H9 (cell line): ENCODE results near the gene KLHL22. TPM values are rescaled to one million over a fixed set of nuclear protein-coding genes. Genes with fewer than 3 reads are reported as not detected.

Source experiments
- DNase-seq: peaks from one replicate; pipeline ENCODE4 v3.0.0-alpha.2; 2017
- H2AFZ ChIP-seq: one replicate; pipeline ENCODE4 v1.6.1; 2013; ENCODE audit warnings: mild to moderate bottlenecking, low read length, control low read depth, moderate library complexity
- H2AK5ac ChIP-seq: 2 replicates; pipeline ENCODE4 v1.6.1; 2013; ENCODE audit warnings: low read length, control low read depth, mixed read lengths; ENCODE audit not compliant: insufficient read length
- H2BK120ac ChIP-seq: one replicate; pipeline ENCODE4 v1.6.1; 2013; ENCODE audit warnings: low read depth, mild to moderate bottlenecking, low read length, control low read depth, inconsistent platforms; ENCODE audit not compliant: poor library complexity, severe bottlenecking
- H2BK12ac ChIP-seq: 2 replicates; pipeline ENCODE4 v1.6.1; 2013; ENCODE audit warnings: low read length, control low read depth, mixed read lengths, low read depth; ENCODE audit not compliant: insufficient read length
- H2BK15ac ChIP-seq: 2 replicates; pipeline ENCODE4 v1.6.1; 2013; ENCODE audit warnings: low read depth, low read length, control low read depth
- H2BK20ac ChIP-seq: one replicate; pipeline ENCODE4 v1.6.1; 2013; ENCODE audit warnings: low read depth, mild to moderate bottlenecking, low read length, control low read depth, inconsistent platforms; ENCODE audit not compliant: poor library complexity, severe bottlenecking
- H2BK5ac ChIP-seq: 2 replicates; pipeline ENCODE4 v1.6.1; 2013; ENCODE audit warnings: low read length, control low read depth, mixed read lengths; ENCODE audit not compliant: insufficient read length
- H3K14ac ChIP-seq: 2 replicates; pipeline ENCODE4 v1.6.1; 2013; ENCODE audit warnings: low read length, control low read depth; ENCODE audit not compliant: insufficient read depth
- H3K18ac ChIP-seq: 2 replicates; pipeline ENCODE4 v1.6.1; 2013; ENCODE audit warnings: low read depth, mild to moderate bottlenecking, mixed read lengths, low read length, control low read depth; ENCODE audit not compliant: insufficient read length
- H3K23ac ChIP-seq: 2 replicates; pipeline ENCODE4 v1.6.1; 2013; ENCODE audit warnings: low read length, control low read depth, mixed read lengths, low read depth; ENCODE audit not compliant: insufficient read length
- H3K23me2 ChIP-seq: 2 replicates; pipeline ENCODE4 v1.6.1; 2013; ENCODE audit warnings: low read depth, mild to moderate bottlenecking, mixed read lengths, low read length, control low read depth; ENCODE audit not compliant: insufficient read length, poor library complexity, severe bottlenecking
- H3K27ac ChIP-seq: 2 replicates; pipeline ENCODE4 v1.5.1; 2013; ENCODE audit warnings: low read length, control low read depth, mixed read lengths, low read depth; ENCODE audit not compliant: insufficient read length
- H3K27me3 ChIP-seq: 2 replicates; pipeline ENCODE4 v1.6.1; 2013; ENCODE audit warnings: low read length, control low read depth, inconsistent platforms; ENCODE audit not compliant: insufficient read depth
- H3K4ac ChIP-seq: 2 replicates; pipeline ENCODE4 v1.6.1; 2013; ENCODE audit warnings: low read depth, mild to moderate bottlenecking, control low read depth, inconsistent platforms, low read length, moderate library complexity
- H3K4me1 ChIP-seq: 2 replicates; pipeline ENCODE4 v1.6.1; 2013; ENCODE audit warnings: low read length, control low read depth, inconsistent platforms; ENCODE audit not compliant: insufficient read depth
- H3K4me2 ChIP-seq: 2 replicates; pipeline ENCODE4 v1.6.1; 2013; ENCODE audit warnings: low read length, control low read depth, mixed read lengths; ENCODE audit not compliant: insufficient read length, insufficient read depth
- H3K56ac ChIP-seq: 2 replicates; pipeline ENCODE4 v1.6.1; 2013; ENCODE audit warnings: low read depth, mild to moderate bottlenecking, mixed read lengths, low read length, control low read depth; ENCODE audit not compliant: insufficient read length
- H3K79me1 ChIP-seq: 2 replicates; pipeline ENCODE4 v1.6.1; 2013; ENCODE audit warnings: low read depth, mild to moderate bottlenecking, moderate library complexity, low read length, control low read depth, inconsistent platforms; ENCODE audit not compliant: insufficient read depth, poor library complexity, severe bottlenecking
- H3K79me2 ChIP-seq: 2 replicates; pipeline ENCODE4 v1.6.1; 2013; ENCODE audit warnings: low read length, control low read depth, inconsistent platforms; ENCODE audit not compliant: insufficient read depth
- H3K9ac ChIP-seq: 2 replicates; pipeline ENCODE4 v1.6.1; 2013; ENCODE audit warnings: low read length, control low read depth, mixed read lengths; ENCODE audit not compliant: insufficient read length; ENCODE audit errors: extremely low read depth
- H3K9me3 ChIP-seq: one replicate; pipeline ENCODE4 v1.6.1; 2013; ENCODE audit warnings: low read depth, low read length, inconsistent platforms; ENCODE audit not compliant: control insufficient read depth
- H3T11ph ChIP-seq: one replicate; pipeline ENCODE4 v1.6.1; 2013; ENCODE audit warnings: mild to moderate bottlenecking, low read length, control low read depth, inconsistent platforms
- H4K20me1 ChIP-seq: one replicate; pipeline ENCODE4 v1.6.1; 2013; ENCODE audit not compliant: control insufficient read depth, insufficient read length, insufficient read depth
- H4K5ac ChIP-seq: 2 replicates; pipeline ENCODE4 v1.6.1; 2013; ENCODE audit warnings: low read depth, mild to moderate bottlenecking, mixed read lengths, low read length, control low read depth; ENCODE audit not compliant: insufficient read length
- H4K8ac ChIP-seq: replicated peaks from 2 replicates; pipeline ENCODE4 v1.6.1; 2013; ENCODE audit warnings: low read length, control low read depth, mixed read lengths, low read depth; ENCODE audit not compliant: insufficient read length
- H4K91ac ChIP-seq: 2 replicates; pipeline ENCODE4 v1.6.1; 2013; ENCODE audit warnings: low read depth, mild to moderate bottlenecking, moderate library complexity, mixed read lengths, low read length, control low read depth; ENCODE audit not compliant: insufficient read length
- H3K27ac Mint-ChIP-seq, 3 experiments: 2 replicates in 2 of 3; 3 replicates in 1 of 3; pipeline ENCODE4 v1.8.0; 2020 to 2021; ENCODE audit warnings: mixed read lengths in 3 of 3, mild to moderate bottlenecking in 1 of 3, moderate library complexity in 1 of 3
- H3K27me3 Mint-ChIP-seq: 2 replicates; pipeline ENCODE4 v1.8.0; 2021; ENCODE audit warnings: low read depth, mild to moderate bottlenecking, moderate library complexity, mixed read lengths
- H3K36me3 Mint-ChIP-seq, 3 experiments: 2 replicates in 2 of 3; 3 replicates in 1 of 3; pipeline ENCODE4 v1.8.0; 2020 to 2021; ENCODE audit warnings: low read depth in 3 of 3, mixed read lengths in 3 of 3; ENCODE audit not compliant: insufficient read depth in 1 of 3
- H3K4me1 Mint-ChIP-seq, 2 experiments: 2 replicates each; pipeline ENCODE4 v1.8.0; 2020; ENCODE audit warnings: mixed read lengths in 2 of 2
- H3K4me3 Mint-ChIP-seq, 2 experiments: 2 replicates in 1 of 2; 3 replicates in 1 of 2; pipeline ENCODE4 v1.8.0; 2020 to 2021; ENCODE audit warnings: mild to moderate bottlenecking in 2 of 2, mixed read lengths in 2 of 2, moderate library complexity in 1 of 2
- H3K9me3 Mint-ChIP-seq, 2 experiments: 2 replicates in 1 of 2; 3 replicates in 1 of 2; pipeline ENCODE4 v1.8.0; 2020; ENCODE audit warnings: mild to moderate bottlenecking in 2 of 2, mixed read lengths in 2 of 2, moderate library complexity in 1 of 2
- WGBS: extraction: QIAGEN DNeasy Blood & Tissue Kit; methylation state at CpG from one replicate; pipeline ENCODE4 v1.1.7; 2013; ENCODE audit warnings: missing lambda C conversion rate, low lambda C conversion rate, mixed read lengths; ENCODE audit not compliant: insufficient read length; ENCODE audit errors: extremely low coverage; 5-methylcytosine and 5-hydroxymethylcytosine counted together
- total RNA-seq: library from RNA; stranded (reverse); gene quantifications from 2 replicates; pipeline ENCODE4 v1.2.1, GENCODE V29; 2021
- TF ChIP-seq, protein P1 (sequence below): fragments of 200-600 bp; sonication (generic); conservative IDR thresholded peaks from 3 replicates; pipeline ENCODE4 v1.8.0; 2021; ENCODE audit warnings: antibody characterized with exemption, mild to moderate bottlenecking

The KLHL22 gene
- total RNA-seq, 1 experiment from 2014 or later, result 11.9 TPM

DNA sequence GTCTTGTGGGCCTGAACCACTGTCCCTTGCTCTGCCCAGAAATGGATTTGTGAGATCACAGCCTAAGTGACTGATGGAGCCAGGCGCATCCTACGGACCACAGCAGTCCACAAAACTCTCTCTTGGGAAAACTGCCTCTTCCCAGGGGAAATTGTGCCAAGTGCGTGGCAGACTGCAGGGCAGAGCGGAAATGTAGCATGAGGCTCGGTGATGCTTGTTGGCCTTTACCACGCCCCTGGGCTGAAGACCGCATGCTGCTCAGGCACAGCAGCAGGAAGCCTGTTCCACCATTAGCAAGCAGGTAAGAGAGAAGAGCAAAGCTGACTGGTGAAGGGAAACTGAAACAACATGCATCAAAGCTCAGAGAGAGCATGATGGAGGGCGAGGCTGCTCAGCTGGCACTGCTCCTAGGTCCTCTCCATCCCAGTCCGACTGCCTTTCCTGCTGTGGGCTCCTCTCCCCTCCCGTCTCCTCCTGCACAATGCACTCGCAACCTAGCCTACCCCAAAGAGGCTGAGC is 31.4 kb downstream of the KLHL22 start:
- Histone ChIP-seq H3T11ph (no peak overlapping the region), H2AK5ac (no peak overlapping the region), H2BK15ac (no peak overlapping the region), H3K79me1 (no peaks in the 10 kb centered on the region), H3K27me3 (no peaks in the 10 kb centered on the region), H3K27ac (no peak overlapping the region), H3K4ac (no peak overlapping the region), H3K56ac (no peak overlapping the region), H3K9ac (no peak overlapping the region), H4K91ac (no peak overlapping the region), H3K23me2 (no peaks in the 10 kb centered on the region), H2BK12ac (no peak overlapping the region), H3K23ac (no peak overlapping the region), H3K9me3 (no peaks in the 10 kb centered on the region), H4K8ac (no peak overlapping the region), H3K14ac (no peak overlapping the region), H4K20me1 (no peaks in the 10 kb centered on the region), H2BK120ac (no peak overlapping the region), H2AFZ (no peak overlapping the region), H3K4me2 (no peak overlapping the region), H3K79me2 (no peaks in the 10 kb centered on the region), H2BK5ac (no peak overlapping the region), H4K5ac (no peak overlapping the region), H3K4me1 (peaks cover 3% of the 10 kb centered on the region; the same call in 1 of the 2 replicates), H2BK20ac (no peak overlapping the region), H3K18ac (no peak overlapping the region)
- DNase-seq, result no peak
- TF ChIP-seq, protein P1, sequence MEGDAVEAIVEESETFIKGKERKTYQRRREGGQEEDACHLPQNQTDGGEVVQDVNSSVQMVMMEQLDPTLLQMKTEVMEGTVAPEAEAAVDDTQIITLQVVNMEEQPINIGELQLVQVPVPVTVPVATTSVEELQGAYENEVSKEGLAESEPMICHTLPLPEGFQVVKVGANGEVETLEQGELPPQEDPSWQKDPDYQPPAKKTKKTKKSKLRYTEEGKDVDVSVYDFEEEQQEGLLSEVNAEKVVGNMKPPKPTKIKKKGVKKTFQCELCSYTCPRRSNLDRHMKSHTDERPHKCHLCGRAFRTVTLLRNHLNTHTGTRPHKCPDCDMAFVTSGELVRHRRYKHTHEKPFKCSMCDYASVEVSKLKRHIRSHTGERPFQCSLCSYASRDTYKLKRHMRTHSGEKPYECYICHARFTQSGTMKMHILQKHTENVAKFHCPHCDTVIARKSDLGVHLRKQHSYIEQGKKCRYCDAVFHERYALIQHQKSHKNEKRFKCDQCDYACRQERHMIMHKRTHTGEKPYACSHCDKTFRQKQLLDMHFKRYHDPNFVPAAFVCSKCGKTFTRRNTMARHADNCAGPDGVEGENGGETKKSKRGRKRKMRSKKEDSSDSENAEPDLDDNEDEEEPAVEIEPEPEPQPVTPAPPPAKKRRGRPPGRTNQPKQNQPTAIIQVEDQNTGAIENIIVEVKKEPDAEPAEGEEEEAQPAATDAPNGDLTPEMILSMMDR, result no peak
- peaks cover 14 to 19% of the 10 kb centered on the region in 2 experiments for H3K4me1 Mint-ChIP-seq
- H3K9me3 Mint-ChIP-seq, result no peaks in the 10 kb centered on the region
- no CpG with 5 or more reads among the region's 11 CpGs for WGBS
- H3K27me3 Mint-ChIP-seq, result no peaks in the 10 kb centered on the region
- H3K4me3 Mint-ChIP-seq, result no peak overlapping the region
- no peak overlapping the region; a peak in 1 of 7 replicates for H3K27ac Mint-ChIP-seq
- H3K36me3 Mint-ChIP-seq, result peaks cover 0 to 12% (median 0%) of the 10 kb centered on the region in 3 experiments; a peak in 3 of 7 replicates
